ENCODE data around the gene DGCR2.
A peak's percentile ranks its signal among the peaks of the same experiment; 100 is the strongest.
"Not testable (repeated sequence)": the region's sequence is repeated elsewhere in the genome, so short reads cannot be mapped to it uniquely, and the experiment has no call there.

Gene DGCR2

DNA sequence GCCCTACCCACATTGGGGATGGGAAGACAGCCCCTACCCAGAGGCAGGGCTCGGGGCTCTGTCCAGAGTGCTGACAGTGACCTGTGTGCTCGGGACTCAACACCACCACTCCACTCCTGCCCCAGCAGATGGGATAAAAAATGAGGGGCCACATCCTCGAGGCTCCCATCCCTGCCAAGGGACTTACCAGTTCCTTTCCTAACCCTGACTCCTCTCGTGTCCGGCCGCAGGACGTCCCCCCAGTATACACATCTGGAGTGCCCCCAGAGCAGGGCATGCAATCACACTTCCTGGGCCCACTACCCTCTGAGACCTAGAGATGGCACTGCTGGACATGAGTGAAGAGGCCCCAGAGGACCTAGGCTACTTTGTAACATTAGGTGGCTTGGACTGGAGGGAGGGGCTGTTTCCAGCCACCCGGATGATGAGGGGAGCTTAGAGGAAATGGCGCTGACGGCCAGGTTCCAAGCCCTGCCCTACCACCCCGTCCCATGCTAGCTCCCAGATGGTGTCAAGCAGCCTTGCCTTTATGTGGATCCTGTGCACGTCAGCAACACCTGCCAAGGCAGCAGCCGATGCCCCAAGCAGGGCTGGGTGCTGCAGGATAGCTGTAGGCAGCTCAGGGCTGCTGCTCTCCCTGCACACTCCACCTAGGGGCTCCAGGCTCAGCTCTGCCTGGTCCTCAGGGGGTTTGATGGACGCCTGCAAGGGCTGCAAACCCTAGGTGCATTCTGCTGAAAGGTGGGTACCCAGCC lies 86.6 kb downstream of the DGCR2 start:
- no peak overlapping the region for H3K27ac ChIP-seq (replicated peaks)
- peaks cover 5% of the 10 kb centered on the region for H3K27me3 ChIP-seq (ENCODE audit: insufficient read depth, poor library complexity, severe bottlenecking)
- TF ChIP-seq, protein P1, sequence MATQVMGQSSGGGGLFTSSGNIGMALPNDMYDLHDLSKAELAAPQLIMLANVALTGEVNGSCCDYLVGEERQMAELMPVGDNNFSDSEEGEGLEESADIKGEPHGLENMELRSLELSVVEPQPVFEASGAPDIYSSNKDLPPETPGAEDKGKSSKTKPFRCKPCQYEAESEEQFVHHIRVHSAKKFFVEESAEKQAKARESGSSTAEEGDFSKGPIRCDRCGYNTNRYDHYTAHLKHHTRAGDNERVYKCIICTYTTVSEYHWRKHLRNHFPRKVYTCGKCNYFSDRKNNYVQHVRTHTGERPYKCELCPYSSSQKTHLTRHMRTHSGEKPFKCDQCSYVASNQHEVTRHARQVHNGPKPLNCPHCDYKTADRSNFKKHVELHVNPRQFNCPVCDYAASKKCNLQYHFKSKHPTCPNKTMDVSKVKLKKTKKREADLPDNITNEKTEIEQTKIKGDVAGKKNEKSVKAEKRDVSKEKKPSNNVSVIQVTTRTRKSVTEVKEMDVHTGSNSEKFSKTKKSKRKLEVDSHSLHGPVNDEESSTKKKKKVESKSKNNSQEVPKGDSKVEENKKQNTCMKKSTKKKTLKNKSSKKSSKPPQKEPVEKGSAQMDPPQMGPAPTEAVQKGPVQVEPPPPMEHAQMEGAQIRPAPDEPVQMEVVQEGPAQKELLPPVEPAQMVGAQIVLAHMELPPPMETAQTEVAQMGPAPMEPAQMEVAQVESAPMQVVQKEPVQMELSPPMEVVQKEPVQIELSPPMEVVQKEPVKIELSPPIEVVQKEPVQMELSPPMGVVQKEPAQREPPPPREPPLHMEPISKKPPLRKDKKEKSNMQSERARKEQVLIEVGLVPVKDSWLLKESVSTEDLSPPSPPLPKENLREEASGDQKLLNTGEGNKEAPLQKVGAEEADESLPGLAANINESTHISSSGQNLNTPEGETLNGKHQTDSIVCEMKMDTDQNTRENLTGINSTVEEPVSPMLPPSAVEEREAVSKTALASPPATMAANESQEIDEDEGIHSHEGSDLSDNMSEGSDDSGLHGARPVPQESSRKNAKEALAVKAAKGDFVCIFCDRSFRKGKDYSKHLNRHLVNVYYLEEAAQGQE (IDR thresholded peaks at IDR 0.05; ENCODE audit: insufficient replicate concordance, low read depth): peak; percentile 91
- no peak for TF ChIP-seq POLR2AphosphoS5 (IDR thresholded peaks at IDR 0.05; ENCODE audit: low read depth)
- DNase-seq (ENCODE audit: low read depth in 1 of 2, low spot score in 1 of 2): peak in 1 of 2 experiments; percentile 21
- no peak overlapping the region for H3K4me3 ChIP-seq (replicated peaks; ENCODE audit: insufficient read depth, low read length)

DNA sequence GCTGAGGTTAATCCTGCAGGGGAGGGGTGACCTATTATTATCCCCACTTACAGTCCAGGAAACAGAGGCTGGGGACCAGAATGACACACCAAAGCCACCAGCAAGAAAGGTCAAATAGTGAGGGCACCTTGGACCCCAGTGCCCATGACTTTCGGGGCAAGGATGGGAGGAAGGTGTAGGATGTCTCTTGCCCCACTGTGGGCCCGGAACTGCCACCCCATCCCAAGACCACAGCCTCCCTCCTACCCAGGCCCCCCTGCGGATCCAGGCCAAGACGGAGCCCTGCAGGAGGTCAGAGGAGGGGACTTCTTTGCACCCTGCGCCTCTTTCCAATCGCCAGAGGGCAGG lies 87.1 kb downstream of the DGCR2 start:
- not testable (repeated sequence) for H3K27ac ChIP-seq (replicated peaks); H3K4me3 ChIP-seq (replicated peaks; ENCODE audit: insufficient read depth, low read length); DNase-seq (ENCODE audit: low read depth in 1 of 2, low spot score in 1 of 2)
- H3K27me3 ChIP-seq (ENCODE audit: insufficient read depth, poor library complexity, severe bottlenecking): peaks cover 10% of the 10 kb centered on the region

DNA sequence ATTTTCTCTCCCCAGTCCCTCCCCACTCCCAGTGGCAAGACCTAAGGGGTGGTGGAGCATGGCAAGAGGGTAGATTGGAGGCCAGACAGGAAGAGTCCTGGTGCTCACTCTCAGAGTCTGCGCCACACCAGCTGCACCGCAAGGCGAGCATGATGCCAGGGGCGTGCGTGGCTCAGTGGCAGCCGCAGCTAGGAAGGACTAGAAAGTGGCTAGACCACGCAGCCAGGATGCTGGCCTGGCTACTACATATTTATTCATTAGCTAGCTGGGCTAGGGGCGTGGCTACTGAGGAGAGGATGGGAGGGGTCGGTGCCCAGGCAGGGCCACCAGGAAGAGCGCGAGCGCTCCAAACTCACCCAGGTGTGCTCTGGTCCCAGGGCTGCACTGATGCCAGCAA lies 87.5 kb downstream of the DGCR2 start:
- not testable (repeated sequence) for H3K4me3 ChIP-seq (replicated peaks; ENCODE audit: insufficient read depth, low read length); H3K27ac ChIP-seq (replicated peaks); DNase-seq (ENCODE audit: low read depth in 1 of 2, low spot score in 1 of 2)
- peaks cover 10% of the 10 kb centered on the region for H3K27me3 ChIP-seq (ENCODE audit: insufficient read depth, poor library complexity, severe bottlenecking)

DNA sequence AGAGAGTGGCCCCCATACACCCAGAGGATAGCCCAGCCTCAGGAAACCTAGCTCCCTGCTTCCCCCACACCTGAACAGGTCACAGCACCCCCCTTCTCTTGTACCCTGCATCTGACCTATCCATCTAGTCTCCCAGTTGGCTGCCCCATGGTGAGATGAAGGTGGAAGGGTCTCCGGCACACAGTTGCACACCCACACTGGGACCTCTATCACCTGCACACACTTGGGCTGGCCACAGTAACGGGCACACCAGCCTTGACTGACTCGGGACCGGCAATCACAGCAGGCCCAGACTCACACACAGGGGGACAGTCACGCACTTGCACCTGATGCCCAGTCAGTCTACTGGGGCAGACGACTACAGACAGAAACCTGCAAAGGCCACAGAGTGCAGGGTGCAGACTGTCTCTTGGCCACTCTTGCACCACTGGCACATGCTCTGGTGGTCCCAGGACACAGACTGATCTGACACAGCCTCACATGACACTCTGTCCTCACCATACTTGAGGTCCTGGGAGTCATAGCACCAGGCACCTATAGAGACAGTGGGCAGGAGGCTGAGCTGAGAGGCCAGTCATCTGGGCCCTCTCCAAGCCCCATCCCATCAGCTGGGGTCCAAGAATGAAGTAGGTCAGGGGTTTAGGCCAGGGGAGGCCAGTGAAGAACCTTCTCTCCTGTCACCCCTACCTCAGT lies 88.0 kb downstream of the DGCR2 start:
- peaks cover 11% of the 10 kb centered on the region for H3K27me3 ChIP-seq (ENCODE audit: insufficient read depth, poor library complexity, severe bottlenecking)
- not testable (repeated sequence) for DNase-seq (ENCODE audit: low read depth in 1 of 2, low spot score in 1 of 2); H3K27ac ChIP-seq (replicated peaks); H3K4me3 ChIP-seq (replicated peaks; ENCODE audit: insufficient read depth, low read length)

DNA sequence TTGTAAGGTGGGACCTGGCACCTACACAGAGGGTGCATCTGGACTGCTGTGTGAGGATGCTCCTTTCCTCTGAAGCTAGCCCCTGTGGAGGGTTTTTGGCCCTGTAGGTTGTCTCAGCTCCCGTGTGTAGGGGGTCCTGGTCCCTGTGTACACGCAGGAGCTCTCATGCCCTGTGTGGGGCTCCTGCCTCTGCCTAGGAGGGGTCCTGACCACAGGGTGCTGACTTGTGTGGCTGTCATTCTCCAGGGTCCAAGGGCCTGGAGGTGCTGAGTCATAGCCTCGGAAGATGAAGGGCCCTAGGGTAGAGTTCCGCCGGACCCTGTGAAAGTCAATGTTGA lies 88.7 kb downstream of the DGCR2 start:
- DNase-seq (ENCODE audit: low read depth in 1 of 2, low spot score in 1 of 2); H3K27ac ChIP-seq (replicated peaks); H3K4me3 ChIP-seq (replicated peaks; ENCODE audit: insufficient read depth, low read length): not testable (repeated sequence)
- H3K27me3 ChIP-seq (ENCODE audit: insufficient read depth, poor library complexity, severe bottlenecking): peaks cover 15% of the 10 kb centered on the region

DNA sequence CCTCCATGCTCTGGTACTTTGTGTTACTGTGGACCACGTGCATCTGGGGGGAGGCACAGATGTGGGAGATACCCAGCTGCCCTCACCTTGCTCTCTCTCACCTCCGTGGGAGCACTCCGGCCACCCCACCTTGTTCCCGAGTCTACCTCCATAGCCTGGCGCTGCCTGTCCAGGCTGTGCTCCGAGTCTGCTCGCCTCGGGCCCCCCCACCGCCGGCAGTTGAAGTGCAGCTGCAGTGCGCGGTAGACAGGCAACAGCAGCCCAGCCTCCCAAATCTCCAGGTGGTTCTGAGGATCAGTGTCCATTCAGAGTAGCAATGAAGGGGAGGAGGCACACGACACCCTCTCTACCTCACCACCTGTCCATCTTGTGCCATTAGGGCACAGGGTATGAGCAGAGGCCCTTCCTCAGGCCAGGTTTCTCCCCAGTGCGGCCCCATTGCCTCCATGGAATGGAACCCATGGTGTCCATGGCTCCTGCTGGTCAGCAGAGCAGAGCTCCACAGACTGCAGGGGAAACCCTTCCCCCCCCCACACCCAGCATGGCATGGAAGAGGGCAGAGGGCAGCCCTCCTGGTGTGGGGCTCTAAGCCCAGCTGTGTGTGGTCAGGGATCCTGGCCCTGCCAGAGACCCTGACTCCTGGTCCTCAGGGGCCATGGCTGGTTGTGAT lies 89.2 kb downstream of the DGCR2 start:
- H3K4me3 ChIP-seq (replicated peaks; ENCODE audit: insufficient read depth, low read length); H3K27ac ChIP-seq (replicated peaks); DNase-seq (ENCODE audit: low read depth in 1 of 2, low spot score in 1 of 2): not testable (repeated sequence)
- peaks cover 16% of the 10 kb centered on the region for H3K27me3 ChIP-seq (ENCODE audit: insufficient read depth, poor library complexity, severe bottlenecking)

DNA sequence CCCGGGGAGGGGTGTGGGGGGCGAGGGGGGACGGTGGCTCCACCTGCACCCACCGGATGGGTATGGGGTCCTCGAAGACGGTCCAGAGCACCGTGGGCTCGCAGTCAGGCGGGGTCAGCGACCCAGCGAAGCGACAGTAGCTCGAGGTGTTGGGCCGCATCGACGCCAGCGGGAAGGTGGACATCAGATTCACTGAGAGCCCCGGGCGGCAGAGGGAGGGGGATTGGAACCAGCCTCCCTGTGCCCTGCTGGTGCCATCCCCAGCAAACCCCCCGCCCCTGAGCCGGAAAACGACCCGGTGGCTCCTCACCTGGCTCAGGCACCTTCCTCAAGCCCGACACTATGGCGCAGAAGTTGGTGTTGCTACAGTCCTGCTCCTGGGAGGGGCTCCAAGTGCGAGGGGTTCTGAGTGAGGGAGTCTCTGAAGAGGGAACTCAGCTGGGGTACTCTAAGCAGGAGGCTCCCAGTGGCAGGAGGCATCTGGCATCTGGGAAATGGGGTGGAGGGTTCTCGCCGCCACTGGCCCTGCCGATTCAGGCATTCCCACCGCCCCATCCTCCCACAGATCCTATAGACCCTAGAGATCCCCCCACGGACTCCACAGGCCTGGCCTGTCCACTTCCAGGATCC lies 89.9 kb downstream of the DGCR2 start:
- not testable (repeated sequence) for DNase-seq (ENCODE audit: low read depth in 1 of 2, low spot score in 1 of 2); H3K27ac ChIP-seq (replicated peaks); H3K4me3 ChIP-seq (replicated peaks; ENCODE audit: insufficient read depth, low read length)
- peaks cover 16% of the 10 kb centered on the region for H3K27me3 ChIP-seq (ENCODE audit: insufficient read depth, poor library complexity, severe bottlenecking)

DNA sequence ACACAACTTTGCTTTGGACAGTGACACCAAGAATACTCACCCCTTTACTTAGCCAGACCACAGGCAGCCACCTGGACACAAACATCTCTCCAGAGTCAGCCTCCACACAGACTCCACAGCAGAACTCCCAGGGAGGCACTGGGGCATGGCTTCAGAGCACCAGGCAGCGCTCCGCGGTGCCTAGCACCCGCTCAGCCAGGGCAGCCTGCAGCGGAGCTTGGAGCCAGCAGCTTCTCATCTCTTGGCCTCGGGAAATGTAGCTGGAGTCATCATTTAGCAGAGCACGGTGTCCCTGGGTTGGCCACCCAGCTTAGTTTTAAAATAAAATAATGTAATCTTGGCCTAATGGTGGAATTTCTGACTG lies 91.3 kb downstream of the DGCR2 start:
- not testable (repeated sequence) for DNase-seq (ENCODE audit: low read depth in 1 of 2, low spot score in 1 of 2); H3K27ac ChIP-seq (replicated peaks); H3K4me3 ChIP-seq (replicated peaks; ENCODE audit: insufficient read depth, low read length)
- H3K27me3 ChIP-seq (ENCODE audit: insufficient read depth, poor library complexity, severe bottlenecking): peaks cover 16% of the 10 kb centered on the region

DNA sequence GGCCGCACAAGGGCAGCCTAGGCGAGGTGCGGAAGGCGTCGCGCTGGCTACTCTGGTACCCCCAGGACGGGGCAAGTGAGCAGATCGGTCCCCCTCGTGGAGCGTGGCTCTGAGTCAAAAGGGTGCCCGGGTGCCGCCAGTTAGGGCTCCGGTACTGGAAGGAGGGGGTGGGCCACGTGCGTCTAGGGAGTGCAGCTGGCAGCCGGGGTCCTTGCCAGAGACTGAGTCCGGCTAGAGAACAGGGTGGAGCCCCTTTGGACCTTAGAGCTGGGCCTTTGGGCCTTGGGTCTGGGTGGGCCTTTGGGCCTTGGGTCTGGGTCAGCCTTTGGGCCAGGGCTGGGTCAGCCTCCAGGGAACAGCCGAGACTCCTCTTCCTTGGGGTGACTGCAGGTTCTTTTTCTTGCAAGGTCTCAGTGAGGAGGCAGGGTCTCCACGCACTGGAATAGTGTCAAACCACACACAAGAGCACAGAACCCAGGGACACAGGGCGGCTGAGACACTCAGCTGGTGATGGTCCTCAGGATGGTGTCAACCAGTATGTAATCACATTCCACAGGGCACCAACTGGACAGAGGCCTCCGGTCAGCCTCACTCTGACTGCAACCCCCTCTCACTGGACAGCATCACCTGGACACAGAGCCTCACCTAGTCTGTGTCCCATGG lies 91.9 kb downstream of the DGCR2 start:
- H3K4me3 ChIP-seq (replicated peaks; ENCODE audit: insufficient read depth, low read length); H3K27ac ChIP-seq (replicated peaks): not testable (repeated sequence)
- H3K27me3 ChIP-seq (ENCODE audit: insufficient read depth, poor library complexity, severe bottlenecking): peaks cover 16% of the 10 kb centered on the region

DNA sequence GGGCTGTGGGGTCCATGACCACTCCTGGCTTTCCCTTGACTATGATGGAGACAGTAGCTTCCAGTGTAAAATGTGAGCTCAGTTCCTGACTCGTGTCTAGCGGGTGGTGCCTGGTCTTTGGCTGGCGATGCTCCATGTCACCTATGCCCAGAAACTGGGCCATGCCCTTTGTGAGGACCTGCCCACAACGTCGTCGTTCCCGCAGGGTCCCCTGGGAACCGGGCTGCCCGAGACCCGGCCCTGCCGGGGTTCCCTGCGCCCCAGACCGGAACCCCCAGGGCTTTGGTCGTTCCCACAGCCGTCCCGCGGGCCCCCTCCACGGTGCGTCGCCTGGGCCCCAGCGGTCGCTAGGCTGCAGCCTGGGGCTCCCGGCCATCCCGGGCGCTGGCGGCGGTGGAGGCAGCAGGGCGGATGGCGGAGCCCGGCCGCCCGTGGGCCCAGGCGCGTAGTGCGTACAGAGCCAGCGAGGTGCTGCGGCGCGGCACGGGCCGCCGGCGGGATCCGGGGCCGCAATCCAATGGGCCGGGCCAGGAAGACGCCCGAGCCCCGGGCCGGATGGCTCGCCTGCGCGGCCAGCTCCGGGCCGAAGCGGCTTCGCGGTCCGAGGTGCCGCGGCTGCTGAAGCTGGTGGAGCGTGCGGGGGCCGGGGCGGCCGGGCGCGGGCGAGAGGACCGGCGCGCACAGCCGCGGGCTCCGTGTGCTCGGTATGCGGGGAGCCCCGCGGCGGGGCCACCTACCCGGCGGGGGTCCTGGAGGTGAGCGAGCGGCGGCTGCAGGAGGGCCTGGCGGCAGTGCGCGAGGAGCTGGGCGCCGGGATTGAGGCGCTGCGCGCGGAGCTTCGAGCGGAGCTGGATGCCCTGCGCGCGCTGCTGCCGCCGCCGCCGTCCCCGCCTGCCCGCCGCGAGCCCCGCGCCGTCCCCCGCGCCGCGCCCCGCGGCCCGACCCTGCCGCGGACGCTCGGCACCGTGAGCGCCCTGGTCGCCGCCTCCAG lies 92.8 kb downstream of the DGCR2 start:
- not testable (repeated sequence) for DNase-seq (ENCODE audit: low read depth in 1 of 2, low spot score in 1 of 2); H3K4me3 ChIP-seq (replicated peaks; ENCODE audit: insufficient read depth, low read length); H3K27ac ChIP-seq (replicated peaks)
- peaks cover 16% of the 10 kb centered on the region for H3K27me3 ChIP-seq (ENCODE audit: insufficient read depth, poor library complexity, severe bottlenecking)

More for the DNA sequence above, 91.9 kb downstream of the DGCR2 start:
- DNase-seq (ENCODE audit: low read depth in 1 of 2, low spot score in 1 of 2): not testable (repeated sequence)

DNA sequence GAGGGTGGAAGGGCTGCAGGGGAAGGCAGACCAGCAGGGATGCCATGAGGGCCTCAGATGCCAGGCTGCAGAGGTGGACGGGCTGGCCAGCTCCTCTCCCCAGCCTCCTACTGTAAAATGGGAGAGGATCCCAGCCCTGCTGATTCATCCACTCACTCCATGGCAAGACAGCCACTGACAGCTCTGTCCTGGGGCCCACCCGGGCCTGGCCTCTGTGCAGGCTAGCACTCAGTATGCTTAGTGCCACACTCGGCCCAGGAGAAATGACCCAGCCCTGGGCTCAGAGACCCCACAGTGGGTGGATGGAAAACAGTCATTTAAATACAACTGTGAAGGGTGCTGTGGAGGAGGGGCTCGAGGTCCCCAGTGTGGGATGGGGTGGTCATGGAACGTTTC lies 94.2 kb downstream of the DGCR2 start:
- DNase-seq (ENCODE audit: low read depth in 1 of 2, low spot score in 1 of 2); H3K27ac ChIP-seq (replicated peaks); H3K4me3 ChIP-seq (replicated peaks; ENCODE audit: insufficient read depth, low read length): not testable (repeated sequence)
- H3K27me3 ChIP-seq (ENCODE audit: insufficient read depth, poor library complexity, severe bottlenecking): peaks cover 16% of the 10 kb centered on the region

Measured in HL-60 (cell line).